ENCODE measurements around the gene C1S. TPM values are rescaled to one million over a fixed set of nuclear protein-coding genes. Genes with fewer than 3 reads are reported as not detected.

The C1S gene
- total RNA-seq, 2 experiments from 2014 or later, result 1.1 to 1.4 TPM

DNA sequence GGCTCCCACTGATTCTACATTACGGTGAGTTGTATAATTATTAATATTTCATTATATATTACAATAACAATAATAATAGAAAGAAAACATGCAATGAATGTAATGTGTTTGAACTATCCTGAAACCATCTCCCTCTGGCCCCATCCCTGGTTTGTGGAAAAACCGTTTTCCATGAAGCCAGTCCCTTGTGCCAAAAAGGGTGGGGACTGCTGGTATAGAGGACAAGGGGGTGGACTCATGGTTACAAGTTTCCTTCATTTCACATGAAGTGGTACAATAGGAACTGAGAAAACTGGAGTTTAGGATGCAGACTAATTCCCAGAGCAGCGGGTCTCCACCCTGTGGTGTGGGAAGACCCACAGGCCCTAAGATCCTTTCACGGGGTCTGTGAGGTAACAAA, 51.5 kb downstream of the C1S start:
- peaks cover 51% of the 10 kb centered on the region for H3K4me1 Mint-ChIP-seq
- H3K27ac Mint-ChIP-seq, result no peak overlapping the region
- no peak overlapping the region for H3K4me3 Mint-ChIP-seq
- ChIA-PET POLR2A (interaction anchor here (0.7 to 1.6 kb wide), 3 partner anchors 10 to 168 kb away, joined by 3 to 4 read pairs (median 3); partner anchors contain the start of genes C12orf57, LPCAT3 and RNU7-1), CTCF (interaction anchor here (2.7 to 4.3 kb wide), 4 partner anchors 10 to 221 kb away, joined by 7 to 16 read pairs (median 14); partner anchors contain the start of genes C12orf57 and RNU7-1)
- no peak for DNase-seq
- peaks cover 40% of the 10 kb centered on the region for H3K36me3 Mint-ChIP-seq (ENCODE audit: low read depth)
- H3K9me3 Mint-ChIP-seq, result no peaks in the 10 kb centered on the region
- no peaks in the 10 kb centered on the region for H3K27me3 Mint-ChIP-seq

DNA sequence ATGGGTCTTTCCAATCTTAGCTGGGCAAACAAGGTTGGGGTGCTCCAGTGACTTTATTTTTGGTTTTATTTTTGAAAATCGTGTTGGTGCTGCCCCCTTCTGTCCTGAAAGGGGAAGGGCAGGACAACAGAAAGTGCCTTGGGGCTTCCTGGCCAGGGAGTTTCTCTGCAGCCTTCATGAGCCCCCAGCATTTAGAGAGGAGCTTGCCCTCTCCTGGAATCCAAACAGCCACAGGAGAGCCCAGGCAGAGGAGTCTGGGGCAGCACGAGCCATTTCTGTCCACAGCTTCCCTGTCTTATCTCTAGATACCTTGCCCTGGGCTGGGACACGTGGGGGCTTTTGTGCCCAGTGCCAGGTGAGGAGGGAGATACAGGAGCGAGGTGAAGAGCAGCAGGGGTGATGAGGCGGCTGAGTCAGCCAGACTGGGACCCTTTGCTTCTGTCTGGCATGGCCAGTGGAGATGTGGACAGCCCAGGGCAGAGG, 52.9 kb downstream of the C1S start:
- H3K27me3 Mint-ChIP-seq, result no peaks in the 10 kb centered on the region
- H3K27ac Mint-ChIP-seq, result peak overlapping the region; percentile 20
- H3K4me1 Mint-ChIP-seq, result peaks cover 40% of the 10 kb centered on the region
- ChIA-PET POLR2A (interaction anchor here (0.7 to 1.6 kb wide), 2 partner anchors 170 to 280 kb away, joined by 3 to 4 read pairs; partner anchors contain the start of genes C12orf57 and RNU7-1), CTCF (interaction anchor here (0.9 to 3.5 kb wide), 10 partner anchors 9 to 244 kb away, joined by 3 to 16 read pairs (median 4); partner anchors contain the start of genes C12orf57, PEX5 and RNU7-1)
- no peaks in the 10 kb centered on the region for H3K9me3 Mint-ChIP-seq
- peak; percentile 61 for DNase-seq
- H3K4me3 Mint-ChIP-seq, result no peak overlapping the region
- H3K36me3 Mint-ChIP-seq (ENCODE audit: low read depth), result peaks cover 39% of the 10 kb centered on the region

DNA sequence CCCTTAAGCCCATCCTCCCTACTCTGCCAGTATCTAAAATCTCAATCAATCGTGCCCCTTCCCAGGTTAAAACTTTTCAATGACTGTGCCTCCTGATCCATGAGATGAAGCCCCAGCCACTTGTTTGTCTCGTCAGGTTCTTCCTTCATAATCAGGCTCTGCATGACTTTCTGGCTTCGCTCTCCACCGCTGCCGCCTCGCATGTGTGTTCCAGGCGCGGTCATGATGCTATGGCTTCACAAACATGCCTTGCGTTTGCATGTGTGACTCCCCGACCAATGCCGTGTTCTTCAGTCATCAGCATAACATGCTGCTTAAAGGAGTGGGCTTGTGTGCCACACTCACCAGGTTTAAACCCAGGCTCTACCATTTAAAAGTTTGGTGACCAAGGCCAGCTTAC, 53.5 kb downstream of the C1S start:
- no peak overlapping the region for H3K4me3 Mint-ChIP-seq
- no peak overlapping the region for H3K27ac Mint-ChIP-seq
- no peak for DNase-seq
- H3K4me1 Mint-ChIP-seq, result peaks cover 38% of the 10 kb centered on the region
- H3K27me3 Mint-ChIP-seq, result no peaks in the 10 kb centered on the region
- H3K9me3 Mint-ChIP-seq, result no peaks in the 10 kb centered on the region
- peaks cover 37% of the 10 kb centered on the region for H3K36me3 Mint-ChIP-seq (ENCODE audit: low read depth)
- ChIA-PET CTCF (interaction anchor here (0.6 to 3.5 kb wide), 9 partner anchors 8 to 1798 kb away, joined by 3 to 16 read pairs (median 4); partner anchors contain the start of genes C12orf57, PEX5 and RNU7-1), POLR2A (no interaction called here)

DNA sequence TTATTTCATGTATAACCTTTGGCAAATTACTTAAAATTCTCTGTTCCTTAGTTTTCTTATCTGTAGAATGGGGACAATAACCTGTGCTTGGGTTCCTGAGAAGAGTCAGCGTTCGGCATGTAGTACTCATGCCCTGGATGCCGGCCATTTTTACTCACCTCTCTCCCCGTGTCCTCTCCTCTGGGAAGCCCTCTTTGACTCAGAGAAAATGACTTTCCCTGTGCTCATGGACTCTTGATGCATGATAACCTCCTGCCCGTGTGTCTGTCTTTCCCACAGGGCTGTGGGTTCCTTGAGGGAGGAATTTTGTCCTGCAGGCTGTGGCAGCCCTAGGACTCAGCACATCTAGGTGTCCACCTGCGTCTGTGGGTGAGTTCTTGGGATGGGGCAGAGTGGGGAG, 54.3 kb downstream of the C1S start:
- Mint-ChIP-seq H3K9me3 (no peaks in the 10 kb centered on the region), H3K4me1 (peaks cover 33% of the 10 kb centered on the region), H3K27ac (no peak overlapping the region), H3K27me3 (no peaks in the 10 kb centered on the region), H3K36me3 (ENCODE audit: low read depth) (peaks cover 34% of the 10 kb centered on the region), H3K4me3 (no peak overlapping the region)
- no peak for DNase-seq
- CTCF ChIA-PET, result interaction anchor here (2.0 kb wide), 1 partner anchor 10 kb away, joined by 9 read pairs; no protein-coding TSS in a partner anchor
- POLR2A ChIA-PET, result no interaction called here

DNA sequence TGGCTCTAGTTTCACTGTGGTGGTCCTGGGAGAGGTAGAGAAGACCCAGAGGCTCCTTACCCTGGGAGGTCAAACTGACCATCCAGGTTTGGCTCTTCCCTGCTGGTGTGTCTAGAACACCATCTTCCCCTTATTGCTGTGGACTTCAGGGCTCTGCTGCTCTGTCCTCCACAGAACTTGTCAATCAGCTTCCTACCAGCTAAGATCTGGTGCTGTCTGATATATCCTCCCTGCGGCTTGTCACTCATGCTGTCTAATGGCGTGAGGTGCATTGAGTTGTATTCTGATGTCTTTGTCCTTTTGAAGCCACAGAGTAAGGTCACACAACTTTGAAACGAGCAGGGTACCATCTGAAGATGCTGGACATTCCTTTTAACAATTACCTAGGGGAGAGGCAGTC, 55.7 kb downstream of the C1S start:
- Mint-ChIP-seq H3K4me3 (no peak overlapping the region), H3K36me3 (ENCODE audit: low read depth) (peaks cover 34% of the 10 kb centered on the region), H3K27me3 (no peaks in the 10 kb centered on the region), H3K9me3 (no peaks in the 10 kb centered on the region), H3K27ac (no peak overlapping the region), H3K4me1 (peaks cover 21% of the 10 kb centered on the region)
- ChIA-PET POLR2A (no interaction called here), CTCF (interaction anchor here (1.9 kb wide), 1 partner anchor 179 kb away, joined by 6 read pairs; no protein-coding TSS in a partner anchor)
- DNase-seq, result no peak

DNA sequence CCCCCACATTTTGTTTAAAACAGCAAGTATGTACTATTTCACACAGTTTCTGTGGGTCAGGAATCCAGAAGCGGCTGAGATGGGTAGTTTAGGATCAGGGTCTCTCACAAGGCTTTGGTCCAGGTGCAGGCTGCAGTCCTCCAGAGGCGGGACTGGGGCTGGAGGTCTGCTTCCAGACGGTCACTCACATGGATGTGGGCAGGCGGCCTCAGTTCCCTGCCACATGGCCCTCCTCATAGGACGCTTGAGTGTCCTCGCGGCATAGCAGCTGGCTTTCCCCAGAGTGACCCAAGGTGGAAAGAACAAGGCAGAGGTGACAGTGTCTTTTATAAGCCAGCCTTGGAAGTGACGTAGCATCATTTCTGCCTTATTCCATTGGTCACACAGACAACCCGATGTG, 56.4 kb downstream of the C1S start:
- no peaks in the 10 kb centered on the region for H3K27me3 Mint-ChIP-seq
- no peak overlapping the region for H3K27ac Mint-ChIP-seq
- no peaks in the 10 kb centered on the region for H3K9me3 Mint-ChIP-seq
- POLR2A ChIA-PET, result no interaction called here
- H3K4me1 Mint-ChIP-seq, result peaks cover 16% of the 10 kb centered on the region
- H3K4me3 Mint-ChIP-seq, result no peak overlapping the region
- H3K36me3 Mint-ChIP-seq (ENCODE audit: low read depth), result peaks cover 34% of the 10 kb centered on the region
- no peak for DNase-seq
- CTCF ChIA-PET, result interaction anchor here (1.9 kb wide), 1 partner anchor 179 kb away, joined by 6 read pairs; no protein-coding TSS in a partner anchor

DNA sequence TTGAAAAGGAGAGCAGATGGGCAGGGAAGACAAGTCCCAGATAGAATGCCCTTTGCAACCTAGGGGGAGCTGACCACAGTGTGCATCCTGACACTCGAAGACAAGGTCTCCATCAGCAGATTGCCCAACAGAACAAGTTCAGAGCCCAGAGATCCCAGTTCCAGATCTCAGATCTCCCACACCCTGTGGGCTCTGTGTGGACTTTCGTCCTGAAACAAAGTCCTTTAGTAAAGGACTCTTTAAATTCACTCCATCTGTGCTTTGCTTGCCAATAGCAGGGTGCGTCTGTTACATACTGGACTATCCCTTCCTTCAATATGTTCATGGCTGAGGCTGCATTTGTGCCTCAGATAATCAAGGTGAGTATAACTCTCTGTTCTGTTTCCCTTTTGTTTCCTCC, 57.2 kb downstream of the C1S start:
- no peak for DNase-seq
- ChIA-PET CTCF (interaction anchor here (0.5 to 1.4 kb wide), 2 partner anchors 9 to 11 kb away, joined by 3 to 7 read pairs; partner anchors contain the start of gene C1RL), POLR2A (no interaction called here)
- Mint-ChIP-seq H3K27me3 (no peaks in the 10 kb centered on the region), H3K27ac (no peak overlapping the region), H3K4me3 (no peak overlapping the region), H3K4me1 (peaks cover 10% of the 10 kb centered on the region), H3K9me3 (no peaks in the 10 kb centered on the region), H3K36me3 (ENCODE audit: low read depth) (peaks cover 32% of the 10 kb centered on the region)

DNA sequence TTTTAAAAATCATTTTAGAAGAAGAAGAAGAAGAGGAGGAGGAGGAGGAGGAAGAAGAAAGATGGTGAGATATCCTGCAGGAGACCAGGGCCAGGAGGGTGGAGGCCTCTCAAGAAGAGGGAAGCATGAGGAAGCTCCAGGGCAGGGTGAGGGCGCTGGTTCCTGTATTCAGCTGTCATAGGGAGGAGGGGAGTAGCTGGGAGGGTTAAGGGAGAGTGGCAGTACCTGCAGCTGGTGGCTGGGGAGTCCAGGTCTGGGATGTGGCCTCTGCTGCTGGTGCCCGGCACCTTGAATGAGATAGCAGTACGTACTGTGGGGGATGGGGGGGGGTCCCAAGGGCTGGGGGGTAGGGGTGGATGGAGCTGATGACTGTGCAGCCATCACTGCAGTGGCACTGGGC, 58.4 kb downstream of the C1S start:
- ChIA-PET CTCF (interaction anchor here (1.4 kb wide), 1 partner anchor 10 kb away, joined by 7 read pairs; the partner anchor contains the start of gene C1RL), POLR2A (no interaction called here)
- Mint-ChIP-seq H3K27me3 (no peaks in the 10 kb centered on the region), H3K4me1 (peaks cover 2% of the 10 kb centered on the region), H3K36me3 (ENCODE audit: low read depth) (peaks cover 26% of the 10 kb centered on the region), H3K9me3 (no peaks in the 10 kb centered on the region), H3K27ac (no peak overlapping the region), H3K4me3 (no peak overlapping the region)
- no peak for DNase-seq

DNA sequence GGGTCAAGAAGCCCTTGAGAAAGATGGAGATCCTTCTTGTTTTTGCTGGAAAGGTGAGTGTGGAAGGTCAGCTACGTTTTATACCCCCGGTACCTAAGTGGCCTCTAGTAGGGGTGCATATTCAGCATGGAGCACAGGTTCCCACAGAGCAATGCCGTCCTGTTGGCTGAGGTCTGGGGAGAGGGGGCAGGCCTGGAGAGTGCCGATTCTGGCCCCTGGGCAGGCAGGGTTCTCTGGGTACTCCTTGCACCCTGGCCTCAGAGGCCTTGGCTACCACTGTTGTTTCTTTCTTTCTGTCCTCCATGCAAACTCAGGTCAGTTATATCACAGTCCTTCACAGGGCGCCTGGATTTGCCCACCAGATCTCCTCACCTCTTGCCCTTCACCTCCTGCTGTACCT, 59.6 kb downstream of the C1S start:
- POLR2A ChIA-PET, result no interaction called here
- CTCF ChIA-PET, result interaction anchor here (1.1 kb wide), 1 partner anchor 15 kb away, joined by 3 read pairs; no protein-coding TSS in a partner anchor
- H3K27me3 Mint-ChIP-seq, result no peaks in the 10 kb centered on the region

More for the DNA sequence above, 59.6 kb downstream of the C1S start:
- Mint-ChIP-seq H3K4me3 (no peak overlapping the region), H3K9me3 (no peaks in the 10 kb centered on the region), H3K27ac (no peak overlapping the region), H3K4me1 (no peaks in the 10 kb centered on the region), H3K36me3 (ENCODE audit: low read depth) (peaks cover 16% of the 10 kb centered on the region)
- DNase-seq, result no peak

Other genes starting within 250 kb of the C1S start
- gene GPR162, start 238.9 kb upstream of the C1S start, total RNA-seq, result under 1 TPM; 0.25 to 0.29 TPM
- gene P3H3, start 232.3 kb upstream of the C1S start, total RNA-seq, result under 1 TPM in 1 of 2 experiments, not detected in 1; 0.40 TPM
- not detected for gene GNB3, start 219.8 kb upstream of the C1S start, total RNA-seq
- 100 to 1,000 TPM; 118 to 122 TPM for gene CDCA3, start 209.4 kb upstream of the C1S start, total RNA-seq
- gene USP5, start 208.6 kb upstream of the C1S start, total RNA-seq, result 100 to 1,000 TPM; 119 to 131 TPM
- 1,000 to 10,000 TPM in 1 of 2 experiments, 100 to 1,000 TPM in 1; 918 to 1,035 TPM for gene TPI1, start 193.2 kb upstream of the C1S start, total RNA-seq
- gene SPSB2, start 187.4 kb upstream of the C1S start, total RNA-seq, result 10 to 100 TPM; 15.4 to 17.3 TPM
- 1 to 10 TPM; 4.4 to 5.2 TPM for gene LRRC23, start 155.9 kb upstream of the C1S start, total RNA-seq
- gene ENO2, start 146.1 kb upstream of the C1S start, total RNA-seq, result 100 to 1,000 TPM; 156 to 160 TPM
- gene ATN1, start 132.8 kb upstream of the C1S start, total RNA-seq, result 10 to 100 TPM; 27.3 to 27.6 TPM
- not detected for gene RNU7-1, start 116.9 kb upstream of the C1S start, total RNA-seq
- gene C12orf57, start 116.7 kb upstream of the C1S start, total RNA-seq, result 100 to 1,000 TPM; 156 to 181 TPM
- 100 to 1,000 TPM; 346 to 354 TPM for gene PTPN6, start 109.4 kb upstream of the C1S start, total RNA-seq
- 100 to 1,000 TPM; 214 to 230 TPM for gene PHB2, start 90.1 kb upstream of the C1S start, total RNA-seq
- 10 to 100 TPM; 41.8 to 53.3 TPM for gene EMG1, start 89.8 kb upstream of the C1S start, total RNA-seq
- 10 to 100 TPM; 36.8 to 45.4 TPM for gene LPCAT3, start 42.2 kb upstream of the C1S start, total RNA-seq
- 1 to 10 TPM; 2.2 to 3.5 TPM for gene C1R, start 31.7 kb downstream of the C1S start, total RNA-seq
- 10 to 100 TPM; 31.2 to 31.4 TPM for gene C1RL, start 48.5 kb downstream of the C1S start, total RNA-seq
- under 1 TPM in 1 of 2 experiments, not detected in 1; 0.42 TPM for gene RBP5, start 68.2 kb downstream of the C1S start, total RNA-seq
- gene CLSTN3, start 69.7 kb downstream of the C1S start, total RNA-seq, result 10 to 100 TPM; 74.0 to 74.1 TPM
- gene PEX5, start 129.0 kb downstream of the C1S start, total RNA-seq, result 10 to 100 TPM; 14.6 to 18.2 TPM
- gene ACSM4, start 243.4 kb downstream of the C1S start, total RNA-seq, result not detected

Data from activated CD4-positive, alpha-beta T cell treated with anti-CD3 and anti-CD28 coated beads, Interleukin-2, amount 10 ng/mL, durations not matched to agents 7 days and 5 days (primary cell).